ENCODE data around the gene FLT1.

GRCh38 chr13:28503182-28503967, 8.4 kb upstream of the FLT1 start:
- no peak for TF ChIP-seq CTCF (IDR thresholded peaks at IDR 0.05)
- TF ChIP-seq POLR2A (IDR thresholded peaks at IDR 0.05): no peak

All from breast epithelium (tissue), 3 donors.